ENCODE measurements around the gene MMP20.
"Not testable (repeated sequence)": the region's sequence is repeated elsewhere in the genome, so short reads cannot be mapped to it uniquely, and the experiment has no call there.

MMP20 gene

GRCh38 chr11:102639656-102640055, 14.5 kb upstream of the MMP20 start:
- no peak for DNase-seq (ENCODE audit: low read depth)

GRCh38 chr11:102637731-102638130, 12.6 kb upstream of the MMP20 start:
- peak; percentile 26 for DNase-seq (ENCODE audit: low read depth)
- no peak for TF ChIP-seq CTCF (IDR thresholded peaks at IDR 0.05; ENCODE audit: insufficient read depth, low read depth, low read length, missing control alignments)

More at GRCh38 chr11:102639656-102640055, 14.5 kb upstream of the MMP20 start:
- no peak for TF ChIP-seq CTCF (IDR thresholded peaks at IDR 0.05; ENCODE audit: insufficient read depth, low read depth, low read length, missing control alignments)
- H3K4me3 ChIP-seq (ENCODE audit: low read length) = no peak overlapping the region

GRCh38 chr11:102633385-102634026, 8.4 kb upstream of the MMP20 start:
- TF ChIP-seq CTCF (IDR thresholded peaks at IDR 0.05; ENCODE audit: insufficient read depth, low read depth, low read length, missing control alignments) = no peak
- DNase-seq (ENCODE audit: low read depth) = no peak
- H3K4me3 ChIP-seq (ENCODE audit: low read length) = no peak overlapping the region

More at GRCh38 chr11:102637731-102638130, 12.6 kb upstream of the MMP20 start:
- H3K4me3 ChIP-seq (ENCODE audit: low read length) = no peak overlapping the region

DNA sequence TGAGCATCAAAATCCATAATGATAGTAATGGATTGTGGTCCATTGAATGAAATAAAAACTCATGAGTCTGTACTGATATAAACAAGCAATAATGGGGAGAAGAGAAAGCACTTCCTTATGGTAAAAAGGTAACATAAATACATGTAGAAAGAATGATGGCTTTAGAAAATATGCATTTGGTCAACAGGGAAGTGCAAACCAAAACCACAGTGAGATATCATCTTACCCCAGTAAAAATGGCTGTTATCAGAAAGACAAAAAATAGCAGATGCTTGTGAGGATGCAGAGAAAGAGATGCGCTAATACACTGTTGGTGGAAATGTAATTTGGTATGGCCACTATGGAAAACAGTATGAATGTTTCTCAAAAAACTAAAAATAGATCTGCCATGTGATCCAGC, 6.9 kb upstream of the MMP20 start:
- H3K4me3 ChIP-seq (ENCODE audit: low read length) = no peak overlapping the region
- no peak for TF ChIP-seq CTCF (IDR thresholded peaks at IDR 0.05; ENCODE audit: insufficient read depth, low read depth, low read length, missing control alignments)
- DNase-seq (ENCODE audit: low read depth) = no peak

GRCh38 chr11:102630598-102631448, 5.7 kb upstream of the MMP20 start:
- no peak for DNase-seq (ENCODE audit: low read depth)
- no peak overlapping the region for H3K4me3 ChIP-seq (ENCODE audit: low read length)
- TF ChIP-seq CTCF (IDR thresholded peaks at IDR 0.05; ENCODE audit: insufficient read depth, low read depth, low read length, missing control alignments) = no peak

GRCh38 chr11:102629908-102630307, 4.8 kb upstream of the MMP20 start:
- not testable (repeated sequence) for DNase-seq (ENCODE audit: low read depth); H3K4me3 ChIP-seq (ENCODE audit: low read length)

- no peak for TF ChIP-seq CTCF (IDR thresholded peaks at IDR 0.05; ENCODE audit: insufficient read depth, low read depth, low read length, missing control alignments)
- DNase-seq (ENCODE audit: low read depth) = no peak
- no peak overlapping the region for H3K4me3 ChIP-seq (ENCODE audit: low read length)
These were observed 1.5 kb upstream of the MMP20 start for GRCh38 chr11:102626676-102627075.
